WERI-Rb-1 (cell line): Measurements from ENCODE around the gene C7orf57.
A peak's percentile ranks its signal among the peaks of the same experiment; 100 is the strongest.

Experiments
- DNase-seq: peaks from one replicate; pipeline ENCODE4 v3.0.0-alpha.2; 2020
- H3K27ac ChIP-seq: fragments of 250-450 bp; sonication (Bioruptor Pico); 2 replicates; pipeline ENCODE4 v1.5.1; 2020; ENCODE audit warnings: mild to moderate bottlenecking, moderate library complexity
- H3K27me3 ChIP-seq: fragments of 250-450 bp; sonication (Bioruptor Pico); 2 replicates; pipeline ENCODE4 v1.5.1; 2021; ENCODE audit warnings: mild to moderate bottlenecking, low read depth, moderate library complexity; ENCODE audit not compliant: insufficient read depth, severe bottlenecking
- H3K36me3 ChIP-seq: fragments of 250-450 bp; sonication (Bioruptor Pico); 2 replicates; pipeline ENCODE4 v1.5.1; 2020; ENCODE audit warnings: mild to moderate bottlenecking, moderate library complexity
- H3K4me3 ChIP-seq: 2 replicates; pipeline ENCODE4 v1.5.1; 2011; ENCODE audit warnings: low read depth, mild to moderate bottlenecking, control low read depth, low read length
- H3K9me3 ChIP-seq: fragments of 250-450 bp; sonication (Bioruptor Pico); 2 replicates; pipeline ENCODE4 v1.5.1; 2021; ENCODE audit warnings: mild to moderate bottlenecking, moderate library complexity; ENCODE audit not compliant: severe bottlenecking
- TF ChIP-seq, protein P1 (sequence below): IDR thresholded peaks from 2 replicates; pipeline ENCODE4 v1.5.1; 2011; ENCODE audit warnings: low read depth, mild to moderate bottlenecking, control low read depth, inconsistent platforms, low read length

The C7orf57 gene

DNA sequence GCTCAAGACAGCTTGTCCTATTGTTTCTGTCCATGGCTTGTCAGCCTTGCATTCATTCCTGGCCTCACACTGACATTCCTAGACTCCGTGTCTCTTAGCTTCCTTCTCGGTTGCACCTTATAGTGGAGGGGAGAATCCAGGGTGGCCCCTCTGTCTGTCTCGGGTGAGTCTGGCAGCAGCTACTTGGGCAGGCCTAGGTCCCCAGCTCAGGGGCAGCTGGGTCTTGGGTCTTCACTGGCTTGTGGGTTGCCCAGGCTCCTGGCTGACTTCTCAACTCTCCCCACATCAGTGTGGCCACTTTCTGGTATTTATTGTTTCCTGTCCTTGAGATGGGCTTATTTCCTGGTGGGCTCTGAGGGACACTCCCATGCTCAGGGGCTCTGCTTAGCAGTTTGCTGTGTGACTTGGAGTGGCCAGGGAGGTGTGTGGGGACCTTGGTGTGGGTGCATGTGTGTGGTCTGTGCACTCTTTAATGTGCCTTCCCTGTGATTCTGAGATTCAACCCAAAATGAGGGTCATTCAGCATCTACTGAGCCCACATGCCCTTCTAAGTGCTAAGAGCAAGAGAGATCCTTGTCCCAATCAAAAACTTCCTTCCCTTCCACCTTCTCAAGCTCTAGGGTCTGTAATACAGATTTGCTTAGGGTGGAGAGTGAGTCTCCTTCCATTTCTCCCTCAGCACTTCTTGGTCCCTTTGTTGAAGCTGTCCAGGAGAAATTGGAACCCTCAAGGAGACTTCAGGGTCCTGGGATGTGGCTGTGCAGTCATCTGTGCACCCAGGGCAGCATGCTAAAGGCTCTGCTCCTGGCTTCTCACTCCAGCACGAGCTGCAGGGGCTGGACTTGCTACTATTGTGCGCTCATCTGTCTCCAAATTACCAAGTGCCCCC is 73.9 kb downstream of the C7orf57 start:
- Histone ChIP-seq H3K9me3 (no peaks in the 10 kb centered on the region), H3K27me3 (no peaks in the 10 kb centered on the region), H3K36me3 (peaks cover 6% of the 10 kb centered on the region), H3K27ac (no peak overlapping the region), H3K4me3 (no peak overlapping the region)
- TF ChIP-seq, protein P1, sequence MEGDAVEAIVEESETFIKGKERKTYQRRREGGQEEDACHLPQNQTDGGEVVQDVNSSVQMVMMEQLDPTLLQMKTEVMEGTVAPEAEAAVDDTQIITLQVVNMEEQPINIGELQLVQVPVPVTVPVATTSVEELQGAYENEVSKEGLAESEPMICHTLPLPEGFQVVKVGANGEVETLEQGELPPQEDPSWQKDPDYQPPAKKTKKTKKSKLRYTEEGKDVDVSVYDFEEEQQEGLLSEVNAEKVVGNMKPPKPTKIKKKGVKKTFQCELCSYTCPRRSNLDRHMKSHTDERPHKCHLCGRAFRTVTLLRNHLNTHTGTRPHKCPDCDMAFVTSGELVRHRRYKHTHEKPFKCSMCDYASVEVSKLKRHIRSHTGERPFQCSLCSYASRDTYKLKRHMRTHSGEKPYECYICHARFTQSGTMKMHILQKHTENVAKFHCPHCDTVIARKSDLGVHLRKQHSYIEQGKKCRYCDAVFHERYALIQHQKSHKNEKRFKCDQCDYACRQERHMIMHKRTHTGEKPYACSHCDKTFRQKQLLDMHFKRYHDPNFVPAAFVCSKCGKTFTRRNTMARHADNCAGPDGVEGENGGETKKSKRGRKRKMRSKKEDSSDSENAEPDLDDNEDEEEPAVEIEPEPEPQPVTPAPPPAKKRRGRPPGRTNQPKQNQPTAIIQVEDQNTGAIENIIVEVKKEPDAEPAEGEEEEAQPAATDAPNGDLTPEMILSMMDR, result no peak
- no peak for DNase-seq

DNA sequence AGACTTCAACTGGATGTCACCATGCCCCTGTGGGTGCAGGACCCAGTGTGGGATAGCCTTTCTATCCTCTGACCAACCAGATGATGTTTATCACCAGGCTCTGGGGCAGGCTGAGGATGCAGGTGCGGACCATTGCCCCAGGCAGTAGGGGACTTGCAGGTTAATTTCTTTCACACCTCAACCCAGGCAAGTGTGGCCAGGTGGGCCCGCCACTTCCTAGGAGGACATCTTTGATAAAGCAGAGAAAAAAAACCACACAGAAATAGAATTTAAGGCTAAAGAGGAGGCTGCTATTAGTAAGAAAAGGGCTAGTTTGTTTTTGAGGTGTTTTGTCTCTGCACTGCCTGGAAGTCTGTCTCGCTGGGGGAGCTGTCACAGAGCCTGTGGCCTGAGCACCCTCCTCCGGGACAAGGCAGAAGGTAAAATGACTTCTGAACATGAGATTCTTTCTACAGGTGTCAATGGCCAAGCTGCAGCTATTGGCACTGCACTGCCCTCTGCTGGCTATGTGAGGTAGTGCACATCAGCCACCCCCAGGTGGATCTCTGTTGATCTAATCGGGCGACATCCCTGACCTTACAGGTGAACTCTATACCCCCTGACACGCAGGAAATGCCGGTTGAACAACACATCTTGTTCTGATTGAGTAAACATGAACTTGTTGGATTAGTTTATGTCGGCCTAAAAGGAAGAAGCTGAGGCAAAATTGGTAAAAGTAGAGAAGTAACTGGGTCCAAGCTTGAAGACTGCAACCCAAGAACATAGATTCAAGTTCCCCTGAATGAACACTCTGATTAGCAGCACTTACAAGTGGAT is 74.7 kb downstream of the C7orf57 start:
- Histone ChIP-seq H3K36me3 (peaks cover 6% of the 10 kb centered on the region), H3K27ac (no peak overlapping the region), H3K27me3 (no peaks in the 10 kb centered on the region), H3K9me3 (no peaks in the 10 kb centered on the region), H3K4me3 (no peak overlapping the region)
- TF ChIP-seq, protein P1, result peak; percentile 97
- peak; percentile 78 for DNase-seq

DNA sequence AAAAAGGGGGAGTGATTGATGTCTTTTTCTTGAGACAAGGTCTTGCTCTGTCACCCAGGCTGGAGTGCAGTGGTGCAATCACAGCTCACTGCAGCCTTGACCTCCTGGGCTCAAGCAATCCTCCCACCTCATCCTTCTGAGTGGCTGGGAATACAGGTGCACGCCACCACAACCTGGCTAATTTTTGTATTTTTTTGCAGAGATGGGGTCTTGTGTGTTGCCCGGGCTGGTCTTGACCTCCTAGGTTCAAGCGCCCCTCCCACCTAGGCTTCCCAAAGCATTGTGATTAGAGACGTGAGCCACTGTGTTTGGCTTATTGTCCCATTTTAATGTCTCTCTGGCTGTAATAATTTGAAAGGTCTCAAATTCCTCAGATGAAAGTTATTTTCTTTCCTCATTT is 75.5 kb downstream of the C7orf57 start:
- Histone ChIP-seq H3K27me3 (no peaks in the 10 kb centered on the region), H3K27ac (no peak overlapping the region), H3K4me3 (no peak overlapping the region), H3K9me3 (no peaks in the 10 kb centered on the region), H3K36me3 (peaks cover 6% of the 10 kb centered on the region)
- DNase-seq, result no peak
- TF ChIP-seq, protein P1, result no peak
